HepG2 (cell line): ENCODE results near the gene CADM4. TPM values are rescaled to one million over a fixed set of nuclear protein-coding genes. Genes with fewer than 3 reads are reported as not detected.

Experiments used
- FOXM1 ChIP-seq: sonication (generic); formaldehyde crosslinking; IDR thresholded peaks from 2 replicates; pipeline ENCODE4 v1.5.0; 2020; ENCODE audit warnings: missing genetic modification reagents
- GABPB1 ChIP-seq: IDR thresholded peaks from 2 replicates; pipeline ENCODE4 v1.6.1; 2016; ENCODE audit warnings: mild to moderate bottlenecking, missing genetic modification reagents, moderate library complexity, missing compliant biosample characterization
- GATAD1 ChIP-seq: IDR thresholded peaks from 2 replicates; pipeline ENCODE4 v1.6.1; 2016; ENCODE audit warnings: missing genetic modification reagents, missing compliant biosample characterization
- HOXA7 ChIP-seq: sonication (generic); formaldehyde crosslinking; IDR thresholded peaks from 2 replicates; pipeline ENCODE4 v1.8.1; 2022; ENCODE audit warnings: mild to moderate bottlenecking, missing genetic modification reagents, moderate library complexity
- MYC ChIP-seq: sonication (generic); formaldehyde crosslinking; IDR thresholded peaks from 2 replicates; pipeline ENCODE4 v1.9.0; 2021; ENCODE audit warnings: missing genetic modification reagents, borderline replicate concordance
- MYNN ChIP-seq: sonication (generic); formaldehyde crosslinking; IDR thresholded peaks from 2 replicates; pipeline ENCODE4 v1.4.0; 2020; ENCODE audit warnings: mild to moderate bottlenecking, low read depth, missing genetic modification reagents
- PAF1 ChIP-seq: IDR thresholded peaks from 2 replicates; pipeline ENCODE4 v1.6.1; 2016; ENCODE audit warnings: missing genetic modification reagents, missing compliant biosample characterization
- SYNCRIP ChIP-seq: fragments of 200-400 bp; formaldehyde crosslinking; IDR thresholded peaks from 2 replicates; pipeline ENCODE4 v1.6.1; 2018; ENCODE audit warnings: mild to moderate bottlenecking, low read depth, low read length; ENCODE audit not compliant: insufficient read depth
- ZNF296 ChIP-seq: sonication (generic); formaldehyde crosslinking; conservative IDR thresholded peaks from 2 replicates; pipeline ENCODE4 v1.5.0; 2020; ENCODE audit warnings: mild to moderate bottlenecking, missing genetic modification reagents
- ZNF446 ChIP-seq: sonication (generic); formaldehyde crosslinking; IDR thresholded peaks from 2 replicates; pipeline ENCODE4 v1.5.0; 2020; ENCODE audit warnings: mild to moderate bottlenecking, missing genetic modification reagents
- ZNF768 ChIP-seq: sonication (generic); formaldehyde crosslinking; IDR thresholded peaks from 2 replicates; pipeline ENCODE4 v1.4.0; 2020; ENCODE audit warnings: missing genetic modification reagents
- polyA plus RNA-seq, 8 experiments: library from polyadenylated mRNA; depleted of rRNA in 3 of 8; stranded (reverse) in 7 of 8; unstranded in 1 of 8; fragments of >200 nt; fragmentation: Illumina TruSeq in 4 of 8; extraction: Trizol in 4 of 8; gene quantifications; 2 replicates each; pipeline versions ENCODE4 v1.2.1 to v1.2.3, GENCODE V29; 2011 to 2016; ENCODE audit warnings: low read depth in 4 of 8, missing spikeins in 1 of 8, mixed read lengths in 1 of 8; ENCODE audit not compliant: insufficient read depth in 1 of 8
- total RNA-seq, 5 experiments: library from RNA; depleted of rRNA; stranded (reverse); fragments of >200 nt; fragmentation: Illumina TruSeq; extraction: Trizol; gene quantifications; 2 replicates each; pipeline ENCODE4 v1.2.3, GENCODE V29; 2016; ENCODE audit warnings: low read depth in 1 of 5
- TF ChIP-seq, protein P1 (sequence below): sonication (generic); formaldehyde crosslinking; IDR thresholded peaks from 2 replicates; pipeline ENCODE4 v1.4.0; 2020; ENCODE audit warnings: mild to moderate bottlenecking, missing genetic modification reagents
- TF ChIP-seq, protein P2 (sequence below): sonication (generic); formaldehyde crosslinking; IDR thresholded peaks from 2 replicates; pipeline ENCODE4 v1.4.0; 2020; ENCODE audit warnings: missing genetic modification reagents, mild to moderate bottlenecking, borderline replicate concordance
- TF ChIP-seq, protein P3 (sequence below): IDR thresholded peaks from 2 replicates; pipeline ENCODE4 v1.6.1; 2016; ENCODE audit warnings: low read depth, control low read depth
- TF ChIP-seq, protein P4 (sequence below): fragments of 450-650 bp; IDR thresholded peaks from 2 replicates; pipeline ENCODE4 v1.6.1; 2017; ENCODE audit warnings: mild to moderate bottlenecking
- TF ChIP-seq, protein P5 (sequence below): sonication (generic); formaldehyde crosslinking; IDR thresholded peaks from 2 replicates; pipeline ENCODE4 v1.5.0; 2020; ENCODE audit warnings: mild to moderate bottlenecking, missing genetic modification reagents, moderate library complexity

The CADM4 gene
- total and polyA plus RNA-seq, 2 of the 13 experiments (the other 11 are each of a cell fraction or from before 2014, with no cell fraction given), result 8.5 to 16.0 TPM

DNA sequence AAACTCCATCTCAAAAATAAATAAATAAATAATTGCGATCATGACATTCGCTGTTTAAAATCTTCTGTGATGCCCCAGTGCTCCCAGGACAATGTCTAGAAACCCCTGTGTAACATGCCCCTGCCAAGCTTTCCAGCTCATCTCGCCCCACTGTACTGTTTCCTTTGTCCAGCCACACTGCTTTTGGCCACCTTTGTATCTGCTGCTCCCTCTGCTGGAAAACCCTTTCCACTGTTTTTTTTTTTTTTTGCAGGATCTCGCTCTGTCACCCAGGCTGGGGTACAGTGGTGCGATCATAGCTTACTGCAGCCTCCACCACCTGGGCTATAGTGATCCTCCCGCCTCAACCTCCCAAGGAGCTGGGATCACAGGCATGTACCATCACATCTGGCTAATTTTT, 22.8 kb upstream of the CADM4 start (continued):
- TF ChIP-seq, protein P1, sequence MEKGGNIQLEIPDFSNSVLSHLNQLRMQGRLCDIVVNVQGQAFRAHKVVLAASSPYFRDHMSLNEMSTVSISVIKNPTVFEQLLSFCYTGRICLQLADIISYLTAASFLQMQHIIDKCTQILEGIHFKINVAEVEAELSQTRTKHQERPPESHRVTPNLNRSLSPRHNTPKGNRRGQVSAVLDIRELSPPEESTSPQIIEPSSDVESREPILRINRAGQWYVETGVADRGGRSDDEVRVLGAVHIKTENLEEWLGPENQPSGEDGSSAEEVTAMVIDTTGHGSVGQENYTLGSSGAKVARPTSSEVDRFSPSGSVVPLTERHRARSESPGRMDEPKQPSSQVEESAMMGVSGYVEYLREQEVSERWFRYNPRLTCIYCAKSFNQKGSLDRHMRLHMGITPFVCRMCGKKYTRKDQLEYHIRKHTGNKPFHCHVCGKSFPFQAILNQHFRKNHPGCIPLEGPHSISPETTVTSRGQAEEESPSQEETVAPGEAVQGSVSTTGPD (CRISPR knock-in tag), result no peak
- no peak for TF ChIP-seq GABPB1 (CRISPR knock-in tag)
- no peak for TF ChIP-seq GATAD1 (CRISPR knock-in tag)
- TF ChIP-seq, protein P2, sequence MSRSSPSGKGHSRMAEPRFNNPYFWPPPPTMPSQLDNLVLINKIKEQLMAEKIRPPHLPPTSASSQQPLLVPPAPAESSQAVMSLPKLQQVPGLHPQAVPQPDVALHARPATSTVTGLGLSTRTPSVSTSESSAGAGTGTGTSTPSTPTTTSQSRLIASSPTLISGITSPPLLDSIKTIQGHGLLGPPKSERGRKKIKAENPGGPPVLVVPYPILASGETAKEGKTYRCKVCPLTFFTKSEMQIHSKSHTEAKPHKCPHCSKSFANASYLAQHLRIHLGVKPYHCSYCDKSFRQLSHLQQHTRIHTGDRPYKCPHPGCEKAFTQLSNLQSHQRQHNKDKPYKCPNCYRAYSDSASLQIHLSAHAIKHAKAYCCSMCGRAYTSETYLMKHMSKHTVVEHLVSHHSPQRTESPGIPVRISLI (CRISPR knock-in tag), result peak; percentile 92
- TF ChIP-seq FOXM1, result no peak
- TF ChIP-seq ZNF768 (CRISPR knock-in tag), result no peak
- TF ChIP-seq, protein P3, sequence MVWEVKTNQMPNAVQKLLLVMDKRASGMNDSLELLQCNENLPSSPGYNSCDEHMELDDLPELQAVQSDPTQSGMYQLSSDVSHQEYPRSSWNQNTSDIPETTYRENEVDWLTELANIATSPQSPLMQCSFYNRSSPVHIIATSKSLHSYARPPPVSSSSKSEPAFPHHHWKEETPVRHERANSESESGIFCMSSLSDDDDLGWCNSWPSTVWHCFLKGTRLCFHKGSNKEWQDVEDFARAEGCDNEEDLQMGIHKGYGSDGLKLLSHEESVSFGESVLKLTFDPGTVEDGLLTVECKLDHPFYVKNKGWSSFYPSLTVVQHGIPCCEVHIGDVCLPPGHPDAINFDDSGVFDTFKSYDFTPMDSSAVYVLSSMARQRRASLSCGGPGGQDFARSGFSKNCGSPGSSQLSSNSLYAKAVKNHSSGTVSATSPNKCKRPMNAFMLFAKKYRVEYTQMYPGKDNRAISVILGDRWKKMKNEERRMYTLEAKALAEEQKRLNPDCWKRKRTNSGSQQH, result no peak
- TF ChIP-seq PAF1 (CRISPR knock-in tag), result no peak
- TF ChIP-seq ZNF296 (CRISPR knock-in tag), result no peak
- no peak for TF ChIP-seq HOXA7 (CRISPR knock-in tag)
- no peak for TF ChIP-seq MYC (CRISPR knock-in tag)
- TF ChIP-seq, protein P4, sequence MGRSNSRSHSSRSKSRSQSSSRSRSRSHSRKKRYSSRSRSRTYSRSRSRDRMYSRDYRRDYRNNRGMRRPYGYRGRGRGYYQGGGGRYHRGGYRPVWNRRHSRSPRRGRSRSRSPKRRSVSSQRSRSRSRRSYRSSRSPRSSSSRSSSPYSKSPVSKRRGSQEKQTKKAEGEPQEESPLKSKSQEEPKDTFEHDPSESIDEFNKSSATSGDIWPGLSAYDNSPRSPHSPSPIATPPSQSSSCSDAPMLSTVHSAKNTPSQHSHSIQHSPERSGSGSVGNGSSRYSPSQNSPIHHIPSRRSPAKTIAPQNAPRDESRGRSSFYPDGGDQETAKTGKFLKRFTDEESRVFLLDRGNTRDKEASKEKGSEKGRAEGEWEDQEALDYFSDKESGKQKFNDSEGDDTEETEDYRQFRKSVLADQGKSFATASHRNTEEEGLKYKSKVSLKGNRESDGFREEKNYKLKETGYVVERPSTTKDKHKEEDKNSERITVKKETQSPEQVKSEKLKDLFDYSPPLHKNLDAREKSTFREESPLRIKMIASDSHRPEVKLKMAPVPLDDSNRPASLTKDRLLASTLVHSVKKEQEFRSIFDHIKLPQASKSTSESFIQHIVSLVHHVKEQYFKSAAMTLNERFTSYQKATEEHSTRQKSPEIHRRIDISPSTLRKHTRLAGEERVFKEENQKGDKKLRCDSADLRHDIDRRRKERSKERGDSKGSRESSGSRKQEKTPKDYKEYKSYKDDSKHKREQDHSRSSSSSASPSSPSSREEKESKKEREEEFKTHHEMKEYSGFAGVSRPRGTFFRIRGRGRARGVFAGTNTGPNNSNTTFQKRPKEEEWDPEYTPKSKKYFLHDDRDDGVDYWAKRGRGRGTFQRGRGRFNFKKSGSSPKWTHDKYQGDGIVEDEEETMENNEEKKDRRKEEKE, result no peak
- no peak for TF ChIP-seq ZNF446 (CRISPR knock-in tag)
- TF ChIP-seq, protein P5, sequence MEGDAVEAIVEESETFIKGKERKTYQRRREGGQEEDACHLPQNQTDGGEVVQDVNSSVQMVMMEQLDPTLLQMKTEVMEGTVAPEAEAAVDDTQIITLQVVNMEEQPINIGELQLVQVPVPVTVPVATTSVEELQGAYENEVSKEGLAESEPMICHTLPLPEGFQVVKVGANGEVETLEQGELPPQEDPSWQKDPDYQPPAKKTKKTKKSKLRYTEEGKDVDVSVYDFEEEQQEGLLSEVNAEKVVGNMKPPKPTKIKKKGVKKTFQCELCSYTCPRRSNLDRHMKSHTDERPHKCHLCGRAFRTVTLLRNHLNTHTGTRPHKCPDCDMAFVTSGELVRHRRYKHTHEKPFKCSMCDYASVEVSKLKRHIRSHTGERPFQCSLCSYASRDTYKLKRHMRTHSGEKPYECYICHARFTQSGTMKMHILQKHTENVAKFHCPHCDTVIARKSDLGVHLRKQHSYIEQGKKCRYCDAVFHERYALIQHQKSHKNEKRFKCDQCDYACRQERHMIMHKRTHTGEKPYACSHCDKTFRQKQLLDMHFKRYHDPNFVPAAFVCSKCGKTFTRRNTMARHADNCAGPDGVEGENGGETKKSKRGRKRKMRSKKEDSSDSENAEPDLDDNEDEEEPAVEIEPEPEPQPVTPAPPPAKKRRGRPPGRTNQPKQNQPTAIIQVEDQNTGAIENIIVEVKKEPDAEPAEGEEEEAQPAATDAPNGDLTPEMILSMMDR, result peak; percentile 60
- TF ChIP-seq MYNN (CRISPR knock-in tag), result no peak
- no peak for TF ChIP-seq SYNCRIP
